ENCODE measurements around the gene NOTO.
A peak's percentile ranks its signal among the peaks of the same experiment; 100 is the strongest.

NOTO gene

GRCh38 chr2:73254343-73255006 lies 52.1 kb downstream of the NOTO start:
- FAIRE-seq (no peak), DNase-seq (ENCODE audit: insufficient read length, low spot score) (no peak)
- no peak for TF ChIP-seq POLR2A (IDR thresholded peaks at IDR 0.05; ENCODE audit: low read depth, low read length)

DNA sequence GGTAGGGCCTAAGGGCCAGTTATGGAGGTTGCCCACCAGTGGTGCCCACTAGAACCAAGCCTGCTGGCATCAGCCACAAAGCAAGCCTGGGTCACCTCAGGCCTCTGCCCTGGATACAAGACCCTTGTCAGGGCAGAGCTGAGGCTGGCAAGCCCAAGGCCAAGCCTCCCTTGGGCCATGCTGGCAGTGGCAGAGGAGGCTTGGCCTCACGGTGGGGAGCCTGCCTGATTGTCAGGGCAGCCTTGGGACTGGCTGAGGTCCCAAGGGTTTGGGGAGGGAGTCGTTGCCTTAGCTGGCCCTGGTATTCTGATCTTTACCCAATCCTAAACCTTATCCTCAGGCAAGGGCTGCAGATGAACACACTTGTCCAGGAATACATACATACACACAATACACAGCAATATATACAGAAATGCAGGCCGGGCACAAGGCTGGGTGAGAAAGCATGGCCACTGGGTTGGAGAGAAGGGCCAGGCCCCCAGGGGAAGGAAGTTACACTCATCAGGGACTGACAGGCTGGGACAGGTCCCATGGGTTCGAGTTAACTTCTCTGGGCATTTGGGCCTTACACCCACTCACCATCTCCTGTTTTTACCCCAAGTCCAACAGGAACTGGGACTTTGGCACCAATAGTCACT lies 52.8 kb downstream of the NOTO start:
- DNase-seq (ENCODE audit: insufficient read length, low spot score), result no peak
- no peak for FAIRE-seq
- TF ChIP-seq POLR2A (IDR thresholded peaks at IDR 0.05; ENCODE audit: low read depth, low read length), result no peak

DNA sequence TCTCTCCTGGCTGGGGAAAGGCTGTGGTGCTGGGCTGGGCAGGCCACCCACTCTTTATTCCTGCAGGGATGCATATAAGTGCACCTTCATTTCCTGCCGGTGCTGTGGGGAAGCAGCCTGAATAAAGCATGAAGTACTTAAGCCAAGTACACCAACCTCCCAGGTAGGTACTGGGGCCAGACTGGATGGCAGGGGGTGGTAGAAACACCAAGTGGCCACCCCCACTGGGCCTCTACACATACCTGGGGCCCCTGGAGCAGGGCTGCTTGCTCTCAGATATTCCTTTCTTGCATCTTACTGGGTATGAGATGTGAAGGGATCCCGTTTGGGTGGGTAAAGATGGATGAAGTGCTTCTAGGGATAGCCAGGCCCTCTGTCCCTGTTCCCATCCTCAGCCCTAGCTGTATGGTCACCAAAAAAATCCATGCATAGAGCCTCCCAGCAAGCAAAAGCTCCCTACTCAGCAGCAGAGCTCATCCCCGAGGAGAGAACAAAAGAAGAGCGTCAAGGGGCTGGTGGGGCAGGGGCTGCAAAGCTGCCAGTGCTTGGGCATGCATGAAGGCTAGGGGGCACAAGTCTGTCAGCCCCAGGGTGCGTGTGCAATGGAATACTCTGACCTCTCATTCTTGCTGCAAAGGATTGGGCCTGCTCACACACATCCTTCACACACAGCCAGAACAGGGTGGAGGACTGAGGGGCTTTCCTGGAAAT lies 53.7 kb downstream of the NOTO start:
- no peak for DNase-seq (ENCODE audit: insufficient read length, low spot score)
- FAIRE-seq, result no peak
- no peak for TF ChIP-seq POLR2A (IDR thresholded peaks at IDR 0.05; ENCODE audit: low read depth, low read length)

DNA sequence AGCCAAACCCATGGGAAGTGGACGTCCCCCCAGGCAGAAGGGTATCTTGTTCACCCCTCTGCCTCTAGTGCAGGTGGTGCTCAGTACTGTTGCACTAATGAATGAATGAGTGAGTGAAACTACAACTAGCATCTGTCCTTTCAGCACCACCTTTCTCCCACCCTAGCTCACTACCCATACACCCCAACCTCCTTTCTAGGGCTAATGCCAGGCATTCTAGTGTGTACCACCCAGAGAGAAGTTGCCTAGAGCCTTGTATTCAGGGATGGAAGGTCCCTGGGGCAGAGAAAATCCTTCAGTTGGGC lies 54.2 kb downstream of the NOTO start:
- no peak for TF ChIP-seq POLR2A (IDR thresholded peaks at IDR 0.05; ENCODE audit: low read depth, low read length)
- DNase-seq (ENCODE audit: insufficient read length, low spot score) (no peak), FAIRE-seq (no peak)

- no peak for TF ChIP-seq POLR2A (IDR thresholded peaks at IDR 0.05; ENCODE audit: low read depth, low read length)
- DNase-seq (ENCODE audit: insufficient read length, low spot score), result no peak
- no peak for FAIRE-seq
Observed at GRCh38 chr2:73257021-73257420, 54.6 kb downstream of the NOTO start.

DNA sequence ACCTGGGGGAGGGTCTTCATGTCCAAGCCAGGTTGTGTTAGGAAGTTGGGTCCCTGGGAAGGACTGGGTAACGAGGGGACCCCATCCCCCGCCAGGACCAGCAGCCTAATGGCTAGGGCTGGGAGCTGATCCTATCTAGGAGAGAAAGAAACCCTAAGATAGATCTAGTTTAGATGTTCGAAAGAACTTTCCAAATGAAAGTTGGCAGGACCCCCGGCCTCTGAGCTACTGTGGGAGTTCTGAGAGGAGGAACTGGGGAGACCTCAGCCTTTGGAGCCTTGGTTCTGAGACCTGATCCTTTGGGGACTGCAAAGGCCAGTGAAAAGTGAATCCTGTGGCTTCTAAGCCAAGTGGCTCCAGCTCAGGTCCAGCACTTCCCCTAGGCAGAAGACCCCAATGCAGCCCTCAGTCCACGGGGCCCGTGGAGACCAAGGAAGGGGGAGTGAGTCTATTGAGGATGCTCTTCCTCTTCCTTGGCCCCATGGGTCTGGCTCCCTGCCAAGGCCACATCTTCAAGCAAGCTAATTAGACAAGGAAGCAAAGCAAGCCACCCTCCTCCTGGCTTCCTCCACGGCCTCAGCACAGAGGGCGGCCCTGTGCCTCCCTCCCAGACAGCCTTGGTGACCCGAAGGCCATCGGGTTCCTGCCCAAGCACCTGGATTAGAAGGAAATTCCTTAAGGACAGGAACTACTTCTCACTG lies 55.2 kb downstream of the NOTO start:
- no peak for DNase-seq (ENCODE audit: insufficient read length, low spot score)
- TF ChIP-seq POLR2A (IDR thresholded peaks at IDR 0.05; ENCODE audit: low read depth, low read length), result no peak
- FAIRE-seq, result no peak

GRCh38 chr2:73258186-73258912 lies 56.0 kb downstream of the NOTO start:
- no peak for DNase-seq (ENCODE audit: insufficient read length, low spot score)
- no peak for TF ChIP-seq POLR2A (IDR thresholded peaks at IDR 0.05; ENCODE audit: low read depth, low read length)

GRCh38 chr2:73258913-73259215 lies 56.5 kb downstream of the NOTO start:
- DNase-seq (ENCODE audit: insufficient read length, low spot score), result no peak

More at GRCh38 chr2:73258186-73258912, 56.0 kb downstream of the NOTO start:
- FAIRE-seq, result no peak

DNA sequence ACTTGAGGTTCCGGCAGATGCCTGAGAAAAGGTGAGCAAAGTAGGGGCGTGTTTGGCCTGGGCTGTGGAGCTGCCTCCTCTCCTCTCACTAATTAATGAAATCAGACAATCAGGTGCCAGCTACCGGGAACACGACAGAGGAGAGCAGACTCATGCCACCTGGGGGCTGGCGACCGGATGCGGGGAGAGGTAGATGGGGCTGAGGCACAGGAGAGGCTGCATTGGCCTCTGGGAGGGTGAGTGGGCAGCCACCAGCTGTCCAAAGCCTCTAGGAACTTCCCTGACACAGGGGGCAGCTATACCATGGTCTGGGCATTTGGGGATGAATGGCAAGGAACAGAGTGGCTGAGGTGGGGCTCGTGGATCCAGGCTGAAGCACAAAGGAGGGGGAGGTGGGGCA lies 56.9 kb downstream of the NOTO start:
- no peak for TF ChIP-seq POLR2A (IDR thresholded peaks at IDR 0.05; ENCODE audit: low read depth, low read length)
- DNase-seq (ENCODE audit: insufficient read length, low spot score) (no peak), FAIRE-seq (no peak)

More at GRCh38 chr2:73258913-73259215, 56.5 kb downstream of the NOTO start:
- no peak for FAIRE-seq
- no peak for TF ChIP-seq POLR2A (IDR thresholded peaks at IDR 0.05; ENCODE audit: low read depth, low read length)

- DNase-seq (ENCODE audit: insufficient read length, low spot score) (no peak), FAIRE-seq (no peak)
Observed at GRCh38 chr2:73259704-73260337, 57.4 kb downstream of the NOTO start.

DNA sequence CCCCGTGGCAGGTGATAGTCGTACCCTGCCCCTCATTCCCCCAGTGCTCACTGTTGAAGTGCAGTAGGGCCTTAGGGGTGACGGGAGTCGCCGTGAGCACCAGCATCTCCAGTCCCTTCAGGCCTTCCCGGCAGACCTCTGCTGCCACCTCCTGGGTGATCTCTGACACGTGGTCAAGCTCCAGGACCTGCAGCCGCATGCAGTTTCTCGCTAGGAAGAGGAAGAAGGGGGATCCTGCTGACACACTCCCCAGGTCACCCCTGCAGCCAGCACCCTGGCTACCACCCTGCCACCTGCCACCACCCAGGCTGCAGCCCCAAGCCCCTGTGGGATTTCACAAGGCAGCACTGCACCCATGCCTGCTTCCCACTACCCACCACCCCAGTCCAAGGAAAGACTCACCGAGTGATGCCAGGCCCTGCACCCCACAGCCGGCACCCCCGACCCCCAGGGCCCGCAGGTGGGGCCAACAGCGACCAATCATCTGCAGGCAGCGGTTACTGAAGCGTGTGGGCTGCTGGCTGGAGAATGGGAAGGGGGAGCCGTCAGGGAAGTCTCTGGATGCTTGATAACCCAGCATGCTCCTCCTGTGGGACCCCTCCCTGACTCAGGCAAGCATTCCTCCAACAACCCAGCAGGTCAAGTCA lies 58.1 kb downstream of the NOTO start:
- no peak for TF ChIP-seq POLR2A (IDR thresholded peaks at IDR 0.05; ENCODE audit: low read depth, low read length)
- peak; percentile 68 for DNase-seq (ENCODE audit: insufficient read length, low spot score)
- FAIRE-seq, result no peak

More at GRCh38 chr2:73259704-73260337, 57.4 kb downstream of the NOTO start:
- TF ChIP-seq POLR2A (IDR thresholded peaks at IDR 0.05; ENCODE audit: low read depth, low read length), result no peak

Data from H54 (cell line).